ENCODE results near the gene MAP2K5.

MAP2K5 gene

DNA sequence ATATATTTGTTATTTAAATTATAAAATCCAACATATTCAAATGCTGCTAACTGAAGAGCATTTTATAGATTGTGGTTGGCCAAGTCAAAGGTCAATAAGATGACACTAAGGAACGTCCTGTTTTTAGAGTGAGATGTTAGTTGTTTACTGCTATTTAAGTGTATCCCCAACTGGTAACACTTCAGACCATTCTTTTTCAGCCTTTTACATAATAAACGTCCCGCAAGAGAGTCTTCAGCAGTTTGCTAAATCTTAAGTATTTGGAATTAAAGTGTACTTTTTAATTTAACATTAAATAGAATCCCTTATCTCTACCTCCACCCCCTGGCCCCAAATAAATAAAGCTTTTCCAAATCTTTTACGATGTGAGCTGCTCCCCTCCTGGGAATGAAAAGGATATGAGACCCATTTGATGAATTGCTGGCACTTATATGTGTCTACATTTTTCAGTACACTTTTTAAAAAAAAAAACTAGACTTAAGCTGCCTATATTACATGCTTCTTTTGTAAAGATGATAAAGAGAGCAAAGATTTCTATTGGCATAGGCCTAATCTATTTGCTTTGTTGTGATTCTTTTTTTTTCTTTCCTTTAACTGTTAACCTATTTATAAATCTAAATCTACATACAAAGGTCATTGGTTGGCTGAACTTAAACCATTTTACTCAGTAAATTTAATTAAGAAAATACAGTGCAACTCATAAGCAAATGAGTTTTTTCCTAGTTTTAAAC lies 181.0 kb downstream of the MAP2K5 start:
- DNase-seq (ENCODE audit: low spot score) = no peak

DNA sequence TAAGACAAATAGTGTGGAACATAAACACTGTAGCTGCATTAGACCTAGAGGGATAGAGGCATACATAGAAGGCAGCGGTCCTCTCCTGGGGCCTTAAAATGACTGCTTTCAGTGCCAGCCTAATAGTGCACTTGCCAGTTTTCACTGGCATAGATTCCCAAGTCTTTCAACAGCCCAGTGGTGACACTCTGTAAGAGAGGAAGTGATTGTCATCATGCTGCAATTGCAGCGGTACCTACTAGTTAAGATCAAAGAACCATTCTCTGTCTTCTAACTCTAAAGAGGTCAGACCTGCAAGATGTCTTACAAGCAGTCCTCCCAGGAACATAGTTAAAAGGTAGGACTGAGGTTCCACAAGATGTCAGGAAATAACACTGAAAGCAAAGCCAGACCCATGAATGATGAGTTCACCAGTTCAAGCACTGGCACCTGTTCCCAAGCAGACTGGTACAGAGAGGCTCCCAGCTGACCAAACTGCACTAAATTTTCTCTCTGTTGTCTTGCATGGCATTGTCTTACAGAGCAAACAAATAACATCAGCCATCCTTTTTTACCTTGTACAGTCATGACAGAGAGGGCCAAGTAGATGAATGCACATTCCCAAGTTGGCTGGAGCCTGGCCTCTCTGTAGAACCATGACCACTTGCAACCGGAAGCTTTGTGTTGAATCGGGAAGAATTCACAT lies 182.3 kb downstream of the MAP2K5 start:
- no peak for DNase-seq (ENCODE audit: low spot score)

GRCh38 chr15:67730135-67730534 lies 187.6 kb downstream of the MAP2K5 start:
- DNase-seq (ENCODE audit: low spot score) = no peak

- DNase-seq (ENCODE audit: low spot score) = no peak
Measured at GRCh38 chr15:67731112-67731721, 188.7 kb downstream of the MAP2K5 start.

DNA sequence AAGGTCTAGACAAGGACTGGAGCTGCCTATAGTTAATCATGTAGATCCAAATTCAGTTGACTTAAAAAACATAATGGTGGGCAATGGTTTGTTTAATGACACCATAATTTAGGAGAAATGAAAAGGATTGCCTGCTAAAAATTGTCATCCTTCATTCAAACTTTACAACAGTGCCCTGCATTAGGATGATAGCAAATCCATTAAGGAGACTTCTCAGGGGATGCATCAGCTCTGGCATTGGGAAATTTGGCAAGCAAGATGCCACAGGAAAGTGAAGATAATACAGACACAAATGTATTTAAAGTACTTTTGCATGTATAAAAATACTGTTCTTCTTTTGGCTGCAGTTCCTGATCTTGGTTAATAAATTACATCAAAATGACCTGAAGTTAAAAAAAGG lies 189.7 kb downstream of the MAP2K5 start:
- no peak for DNase-seq (ENCODE audit: low spot score)

DNA sequence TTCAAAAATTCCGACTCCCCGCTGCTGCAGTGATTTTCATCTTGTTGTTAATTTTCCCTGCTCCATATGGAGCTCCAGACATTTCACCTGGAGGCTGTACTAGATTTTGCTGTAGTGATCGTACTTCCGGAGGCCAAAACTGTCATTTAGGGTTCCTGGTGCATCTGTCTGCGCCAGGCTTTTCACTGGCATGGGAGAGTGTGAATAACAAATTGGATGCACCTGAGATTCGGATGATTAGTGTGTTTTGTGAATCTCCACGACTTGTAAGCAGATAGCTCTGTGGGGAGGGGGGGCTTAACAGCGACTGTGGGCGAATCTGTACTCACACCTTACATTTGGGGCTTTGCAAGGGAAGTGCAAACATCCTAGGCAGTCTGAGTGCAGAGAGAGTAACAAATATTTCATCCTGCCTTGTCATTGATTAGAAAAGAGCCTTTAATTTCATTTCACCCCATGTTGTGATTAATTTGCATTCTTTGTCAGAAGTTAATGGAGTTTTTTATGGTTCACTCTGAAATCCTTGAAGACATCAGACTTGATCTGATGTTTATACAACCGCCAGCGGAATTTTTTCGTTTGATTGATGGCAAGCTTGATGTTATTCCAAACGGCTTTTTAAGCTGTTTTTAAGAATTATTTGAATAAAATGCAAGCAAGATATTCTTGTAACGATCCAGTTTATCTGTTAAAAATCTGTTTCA lies 190.3 kb downstream of the MAP2K5 start:
- DNase-seq (ENCODE audit: low spot score) = no peak

- no peak for DNase-seq (ENCODE audit: low spot score)
Measured at GRCh38 chr15:67735896-67736295, 193.4 kb downstream of the MAP2K5 start.

GRCh38 chr15:67736810-67737209 lies 194.3 kb downstream of the MAP2K5 start:
- DNase-seq (ENCODE audit: low spot score) = no peak

GRCh38 chr15:67738056-67738455 lies 195.6 kb downstream of the MAP2K5 start:
- DNase-seq (ENCODE audit: low spot score) = no peak

- DNase-seq (ENCODE audit: low spot score) = no peak
Measured at GRCh38 chr15:67740405-67740804, 197.9 kb downstream of the MAP2K5 start.

GRCh38 chr15:67741308-67741707 lies 198.8 kb downstream of the MAP2K5 start:
- DNase-seq (ENCODE audit: low spot score) = no peak

DNA sequence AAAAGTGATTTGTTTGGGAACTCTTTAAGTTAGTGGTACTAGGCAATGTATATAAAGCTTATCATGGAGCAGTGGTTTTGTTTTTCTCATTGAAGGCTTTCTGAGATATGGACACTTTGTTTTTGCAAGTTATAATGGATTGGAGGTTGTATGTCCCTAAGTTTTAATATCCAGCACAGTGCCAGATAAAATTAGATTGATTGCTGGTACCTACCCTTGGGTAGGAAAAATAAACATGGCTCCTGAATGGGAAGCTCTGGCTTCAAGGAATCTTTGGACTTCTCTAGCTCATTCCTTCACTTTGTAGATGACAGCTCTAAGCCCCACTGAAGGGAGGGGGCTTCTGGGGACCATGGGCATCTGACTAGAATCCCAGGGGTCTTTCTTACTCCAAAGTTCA lies 201.1 kb downstream of the MAP2K5 start:
- no peak for DNase-seq (ENCODE audit: low spot score)

DNA sequence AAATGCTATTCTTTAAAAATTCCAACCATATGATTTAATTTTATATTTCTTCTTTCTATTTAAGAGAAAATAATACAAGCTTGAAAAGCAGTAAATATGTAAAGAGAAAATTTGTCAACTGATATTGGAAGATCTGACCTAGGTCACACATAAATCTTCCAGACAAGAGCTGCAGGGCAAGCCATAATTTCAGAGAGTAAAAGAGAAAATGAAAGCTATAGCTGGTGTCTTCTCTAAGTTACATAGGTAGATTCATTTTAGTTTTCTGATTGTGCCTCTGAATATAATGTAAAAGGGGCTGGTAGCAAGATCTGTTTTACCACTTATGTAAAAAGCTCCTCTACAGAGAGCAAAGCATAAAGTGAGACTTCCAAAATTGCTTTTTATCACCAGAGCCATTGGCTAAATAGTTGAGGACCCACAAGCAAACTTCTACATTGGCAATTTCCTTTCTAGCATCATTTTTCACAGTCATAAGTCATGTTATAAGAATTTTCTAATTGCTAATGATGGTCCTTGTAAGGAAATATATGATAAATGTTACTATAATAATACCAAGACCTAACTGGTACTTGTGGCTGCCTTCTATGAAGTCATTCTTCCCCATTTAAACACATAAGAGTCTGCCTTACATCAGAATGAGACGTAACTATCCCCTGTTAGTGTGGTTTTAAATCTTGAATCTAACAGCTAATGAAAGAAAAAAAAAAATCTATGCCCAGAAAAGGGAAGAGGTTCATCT lies 202.0 kb downstream of the MAP2K5 start:
- no peak for DNase-seq (ENCODE audit: low spot score)

- DNase-seq (ENCODE audit: low spot score) = no peak
Measured at GRCh38 chr15:67745073-67746006, 202.8 kb downstream of the MAP2K5 start.

- no peak for DNase-seq (ENCODE audit: low spot score)
Measured at GRCh38 chr15:67746022-67746421, 203.5 kb downstream of the MAP2K5 start.

GRCh38 chr15:67746450-67746849 lies 203.9 kb downstream of the MAP2K5 start:
- DNase-seq (ENCODE audit: low spot score) = no peak

GRCh38 chr15:67747921-67748320 lies 205.4 kb downstream of the MAP2K5 start:
- DNase-seq (ENCODE audit: low spot score) = no peak

GRCh38 chr15:67750371-67750770 lies 207.9 kb downstream of the MAP2K5 start:
- no peak for DNase-seq (ENCODE audit: low spot score)

- DNase-seq (ENCODE audit: low spot score) = no peak
Measured at GRCh38 chr15:67753891-67754290, 211.4 kb downstream of the MAP2K5 start.

DNA sequence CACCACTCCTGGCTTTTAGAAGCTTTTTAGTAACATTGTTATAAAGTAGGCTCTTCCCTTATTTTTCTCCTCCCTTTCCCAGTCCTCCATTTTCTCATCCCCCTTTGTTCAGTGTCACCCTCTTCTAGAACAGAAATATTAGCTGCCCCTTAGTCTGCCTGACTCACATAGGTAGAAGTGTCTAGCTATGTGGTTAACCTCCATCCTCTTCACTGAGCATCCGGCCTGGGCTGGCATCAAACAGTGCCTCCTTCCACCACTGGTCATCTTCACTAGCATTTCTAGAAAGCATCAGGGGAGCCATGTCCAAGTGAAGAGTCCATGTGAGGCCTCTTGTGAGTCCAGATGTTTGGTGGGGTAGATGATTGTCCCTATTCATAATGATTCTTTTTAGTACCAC lies 212.8 kb downstream of the MAP2K5 start:
- no peak for DNase-seq (ENCODE audit: low spot score)

DNA sequence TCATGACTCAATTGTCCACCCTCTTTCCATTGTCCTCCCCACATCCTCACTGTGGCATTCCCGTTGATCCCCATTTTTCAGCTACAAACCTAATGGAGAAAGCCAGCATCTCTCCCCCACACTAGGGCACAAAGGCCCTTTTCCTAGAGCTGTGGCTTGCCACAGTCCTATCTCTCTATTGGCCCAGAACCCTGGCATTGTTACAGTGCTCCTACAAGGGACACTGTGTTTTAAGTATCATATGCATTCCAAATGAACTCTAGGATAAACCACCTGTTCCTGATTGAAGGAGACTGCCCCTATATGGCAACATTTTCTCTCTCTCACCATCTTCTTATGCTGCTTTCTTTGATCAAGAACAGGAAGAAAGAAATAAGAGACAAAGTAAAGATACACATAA lies 213.4 kb downstream of the MAP2K5 start:
- DNase-seq (ENCODE audit: low spot score) = no peak

Measured in iPS-NIHi11 (cell line).